Medulla oblongata (tissue), 1 donor: Measurements from ENCODE around the gene BLCAP.
"Not testable (repeated sequence)": the region's sequence is repeated elsewhere in the genome, so short reads cannot be mapped to it uniquely, and the experiment has no call there.

ENCODE experiments used
- DNase-seq: peaks from one replicate; pipeline ENCODE4 v3.0.0-alpha.2; 2015; ENCODE audit errors: extremely low spot score

BLCAP gene

GRCh38 chr20:37480919-37481318, 46.8 kb downstream of the BLCAP start:
- peak; percentile 50 for DNase-seq

- DNase-seq: no peak
Measured at GRCh38 chr20:37479925-37480691, 47.6 kb downstream of the BLCAP start.

GRCh38 chr20:37479266-37479665, 48.4 kb downstream of the BLCAP start:
- no peak for DNase-seq

GRCh38 chr20:37477041-37477440, 50.6 kb downstream of the BLCAP start:
- DNase-seq: no peak

- no peak for DNase-seq
Measured at GRCh38 chr20:37475252-37475651, 52.4 kb downstream of the BLCAP start.

- no peak for DNase-seq
Measured at GRCh38 chr20:37474386-37474785, 53.3 kb downstream of the BLCAP start.

- DNase-seq: no peak
Measured at GRCh38 chr20:37473249-37474000, 54.3 kb downstream of the BLCAP start.

- not testable (repeated sequence) for DNase-seq
Measured at GRCh38 chr20:37472435-37472834, 55.2 kb downstream of the BLCAP start.

- peak; percentile 45 for DNase-seq
Measured at GRCh38 chr20:37471741-37472235, 55.9 kb downstream of the BLCAP start.

GRCh38 chr20:37470190-37470589, 57.5 kb downstream of the BLCAP start:
- not testable (repeated sequence) for DNase-seq

GRCh38 chr20:37469531-37469930, 58.1 kb downstream of the BLCAP start:
- no peak for DNase-seq

- DNase-seq: no peak
Measured at GRCh38 chr20:37468886-37469285, 58.8 kb downstream of the BLCAP start.
